NCI-H1105 (cell line): Measurements from ENCODE around the gene STPG3.

Source experiments
- DNase-seq: peaks from one replicate; lab custom pipeline; 2025; lab: John Stamatoyannopoulos, UW

STPG3 gene

GRCh38 chr9:137302449-137303150, 51.5 kb downstream of the STPG3 start:
- no peak for DNase-seq
